IPS-18a (cell line): Measurements from ENCODE around the gene SLC38A9.

Source experiments
- H3K27ac ChIP-seq: one replicate; pipeline ENCODE4 v1.5.1; 2013; ENCODE audit warnings: low read length
- H3K27me3 ChIP-seq: one replicate; pipeline ENCODE4 v1.6.1; 2013; ENCODE audit warnings: mild to moderate bottlenecking, low read length; ENCODE audit not compliant: control insufficient read depth, insufficient read depth
- H3K36me3 ChIP-seq: one replicate; pipeline ENCODE4 v1.6.1; 2013; ENCODE audit warnings: low read depth, low read length; ENCODE audit not compliant: control insufficient read depth
- H3K4me1 ChIP-seq: one replicate; pipeline ENCODE4 v1.6.1; 2013; ENCODE audit warnings: low read depth, low read length; ENCODE audit not compliant: control insufficient read depth
- H3K4me3 ChIP-seq: one replicate; pipeline ENCODE4 v1.5.1; 2013; ENCODE audit warnings: low read length
- H3K9ac ChIP-seq: one replicate; pipeline ENCODE4 v1.6.1; 2013; ENCODE audit warnings: mild to moderate bottlenecking, low read length, moderate library complexity
- H3K9me3 ChIP-seq: one replicate; pipeline ENCODE4 v1.6.1; 2013; ENCODE audit warnings: low read depth, low read length; ENCODE audit not compliant: control insufficient read depth

Gene SLC38A9

GRCh38 chr5:55645304-55645703, 66.8 kb downstream of the SLC38A9 start:
- H3K36me3 ChIP-seq: no peaks in the 10 kb centered on the region
- no peaks in the 10 kb centered on the region for H3K4me1 ChIP-seq
- H3K4me3 ChIP-seq: no peak overlapping the region
- no peak overlapping the region for H3K27ac ChIP-seq
- no peaks in the 10 kb centered on the region for H3K27me3 ChIP-seq
- H3K9me3 ChIP-seq: no peaks in the 10 kb centered on the region
- no peak overlapping the region for H3K9ac ChIP-seq

GRCh38 chr5:55638455-55638854, 73.7 kb downstream of the SLC38A9 start:
- Histone ChIP-seq H3K9me3 (no peaks in the 10 kb centered on the region), H3K4me3 (no peak overlapping the region), H3K9ac (no peak overlapping the region), H3K4me1 (peaks cover 8% of the 10 kb centered on the region), H3K27ac (no peak overlapping the region), H3K27me3 (no peaks in the 10 kb centered on the region), H3K36me3 (no peaks in the 10 kb centered on the region)

GRCh38 chr5:55638051-55638450, 74.1 kb downstream of the SLC38A9 start:
- H3K27ac ChIP-seq: no peak overlapping the region
- no peak overlapping the region for H3K9ac ChIP-seq
- H3K4me3 ChIP-seq: no peak overlapping the region
- peaks cover 8% of the 10 kb centered on the region for H3K4me1 ChIP-seq
- H3K36me3 ChIP-seq: no peaks in the 10 kb centered on the region
- no peaks in the 10 kb centered on the region for H3K27me3 ChIP-seq
- H3K9me3 ChIP-seq: no peaks in the 10 kb centered on the region

DNA sequence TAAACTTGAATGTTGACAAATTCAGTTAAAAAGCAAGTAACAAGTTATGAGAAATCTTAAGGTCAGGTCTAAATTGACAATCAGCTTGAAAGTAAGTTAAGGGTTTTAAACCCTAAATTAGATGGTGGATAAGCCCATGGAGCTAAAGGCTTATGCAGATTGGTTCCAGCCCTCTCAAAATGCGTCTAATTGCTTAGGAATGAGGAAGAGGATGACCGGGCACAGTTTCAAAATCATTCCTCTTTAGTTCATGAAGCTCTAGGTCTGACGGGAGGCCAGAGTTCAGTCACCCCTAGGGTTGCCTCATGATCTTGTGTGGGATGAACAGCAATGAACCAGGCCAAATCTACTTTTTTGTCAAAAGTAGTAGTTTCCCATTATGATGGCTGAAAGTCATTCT, 75.4 kb downstream of the SLC38A9 start:
- no peak overlapping the region for H3K27ac ChIP-seq
- no peaks in the 10 kb centered on the region for H3K9me3 ChIP-seq
- no peaks in the 10 kb centered on the region for H3K36me3 ChIP-seq
- no peaks in the 10 kb centered on the region for H3K27me3 ChIP-seq
- H3K4me3 ChIP-seq: no peak overlapping the region
- H3K4me1 ChIP-seq: peaks cover 8% of the 10 kb centered on the region
- H3K9ac ChIP-seq: no peak overlapping the region

DNA sequence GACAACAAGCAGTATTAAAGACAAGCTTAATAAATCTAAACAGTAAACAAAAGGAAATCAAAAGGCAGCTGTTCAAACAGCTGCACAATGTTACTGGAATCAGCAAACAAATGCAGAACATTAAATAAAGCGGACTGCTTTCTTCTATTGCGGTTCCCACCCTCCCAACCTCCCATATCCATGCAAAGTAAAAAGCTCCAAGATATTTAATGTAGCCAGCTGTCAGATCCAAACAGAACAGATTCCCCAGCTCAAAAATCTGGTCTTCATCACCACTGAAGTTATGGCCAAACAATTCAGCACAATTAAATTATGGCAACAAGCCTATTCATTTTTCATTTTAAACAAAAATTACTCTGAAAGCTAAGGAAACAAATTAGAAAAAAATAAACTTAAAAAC, 75.9 kb downstream of the SLC38A9 start:
- Histone ChIP-seq H3K9me3 (no peaks in the 10 kb centered on the region), H3K27me3 (no peaks in the 10 kb centered on the region), H3K36me3 (no peaks in the 10 kb centered on the region), H3K27ac (no peak overlapping the region), H3K4me3 (no peak overlapping the region), H3K4me1 (peaks cover 8% of the 10 kb centered on the region), H3K9ac (no peak overlapping the region)

DNA sequence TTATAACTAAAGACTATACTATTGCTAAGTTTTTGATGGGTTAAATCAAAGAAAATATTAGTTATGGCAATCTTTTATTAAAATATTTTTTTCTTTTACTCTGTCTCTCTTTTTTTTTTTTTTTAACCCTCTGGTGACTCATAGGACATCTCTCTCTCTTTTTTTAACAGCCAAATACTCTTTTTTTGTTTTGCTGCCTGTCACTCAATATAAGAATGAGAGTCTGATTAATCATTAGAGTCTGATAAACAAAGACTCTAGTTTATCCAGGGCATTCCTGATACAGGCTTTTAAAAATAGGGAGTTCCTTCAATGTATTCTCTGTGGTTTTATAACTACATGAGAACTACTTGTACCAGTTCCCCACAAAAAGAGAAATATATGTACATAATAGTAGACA, 77.3 kb downstream of the SLC38A9 start:
- no peak overlapping the region for H3K27ac ChIP-seq
- H3K27me3 ChIP-seq: no peaks in the 10 kb centered on the region

DNA sequence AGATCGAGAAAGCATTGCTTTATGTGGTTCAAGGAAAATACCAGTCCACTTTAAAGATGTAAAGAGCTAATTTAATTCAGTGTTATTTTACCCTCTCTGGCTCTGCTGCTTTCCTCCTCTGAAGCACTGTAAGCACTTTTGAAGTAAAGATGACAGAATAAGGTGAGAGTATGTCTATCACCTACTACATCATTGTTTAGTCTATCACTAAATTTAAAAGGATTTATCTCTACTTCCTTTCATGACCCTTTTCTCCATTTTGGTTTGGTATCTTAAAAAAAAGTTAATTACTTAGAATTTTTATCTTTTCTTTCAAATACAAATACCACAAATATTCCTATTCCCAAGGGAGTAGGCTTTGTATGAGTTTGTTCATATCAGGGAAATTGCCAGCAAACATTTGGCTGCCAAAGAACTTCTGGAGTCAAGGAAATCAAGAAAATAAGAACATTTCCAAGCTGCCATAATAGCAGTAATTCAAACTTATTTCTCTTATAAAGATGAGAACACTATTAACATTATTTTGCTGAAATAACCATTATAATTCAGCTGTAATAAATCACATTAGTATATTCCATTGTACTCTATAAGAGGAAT, 77.8 kb downstream of the SLC38A9 start:
- Histone ChIP-seq H3K27me3 (no peaks in the 10 kb centered on the region), H3K9me3 (no peaks in the 10 kb centered on the region), H3K9ac (no peak overlapping the region), H3K4me1 (peaks cover 8% of the 10 kb centered on the region), H3K4me3 (no peak overlapping the region), H3K27ac (no peak overlapping the region), H3K36me3 (no peaks in the 10 kb centered on the region)

More for the DNA sequence above, 77.3 kb downstream of the SLC38A9 start:
- H3K9ac ChIP-seq: no peak overlapping the region
- H3K4me1 ChIP-seq: peaks cover 8% of the 10 kb centered on the region
- H3K36me3 ChIP-seq: no peaks in the 10 kb centered on the region
- H3K9me3 ChIP-seq: no peaks in the 10 kb centered on the region
- H3K4me3 ChIP-seq: no peak overlapping the region

GRCh38 chr5:55633574-55634208, 78.4 kb downstream of the SLC38A9 start:
- no peaks in the 10 kb centered on the region for H3K36me3 ChIP-seq

DNA sequence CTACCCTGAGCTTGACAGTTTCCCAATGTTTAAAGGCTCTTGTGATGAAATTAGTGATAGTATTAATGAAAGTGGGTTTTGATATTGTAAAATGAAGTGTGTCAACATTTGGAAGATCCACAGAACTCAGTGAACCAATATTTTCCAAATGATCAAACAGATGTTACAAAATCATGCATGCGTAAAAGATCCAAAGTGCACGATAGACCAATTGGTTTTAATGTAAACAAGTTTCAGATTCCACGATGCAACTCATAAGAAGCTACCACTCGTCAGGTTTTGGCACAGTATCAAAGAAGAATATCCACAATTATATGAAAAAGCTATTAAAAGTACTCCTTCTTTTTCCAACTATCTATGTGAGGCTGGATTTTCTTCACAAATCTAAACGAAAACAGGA, 82.3 kb downstream of the SLC38A9 start:
- H3K9ac ChIP-seq: no peak overlapping the region
- no peaks in the 10 kb centered on the region for H3K9me3 ChIP-seq
- H3K27ac ChIP-seq: no peak overlapping the region
- H3K4me1 ChIP-seq: peaks cover 33% of the 10 kb centered on the region
- H3K4me3 ChIP-seq: no peak overlapping the region
- H3K36me3 ChIP-seq: no peaks in the 10 kb centered on the region
- H3K27me3 ChIP-seq: no peaks in the 10 kb centered on the region

More at GRCh38 chr5:55633574-55634208, 78.4 kb downstream of the SLC38A9 start:
- Histone ChIP-seq H3K27me3 (no peaks in the 10 kb centered on the region), H3K4me3 (no peak overlapping the region), H3K9ac (no peak overlapping the region), H3K27ac (no peak overlapping the region), H3K4me1 (peaks cover 8% of the 10 kb centered on the region), H3K9me3 (no peaks in the 10 kb centered on the region)

GRCh38 chr5:55626790-55627189, 85.3 kb downstream of the SLC38A9 start:
- Histone ChIP-seq H3K36me3 (no peaks in the 10 kb centered on the region), H3K27ac (peak overlapping the region; percentile 76), H3K4me3 (peak overlapping the region; percentile 8), H3K27me3 (no peaks in the 10 kb centered on the region), H3K9me3 (no peaks in the 10 kb centered on the region), H3K9ac (peak overlapping the region; percentile 28), H3K4me1 (peaks cover 43% of the 10 kb centered on the region)

DNA sequence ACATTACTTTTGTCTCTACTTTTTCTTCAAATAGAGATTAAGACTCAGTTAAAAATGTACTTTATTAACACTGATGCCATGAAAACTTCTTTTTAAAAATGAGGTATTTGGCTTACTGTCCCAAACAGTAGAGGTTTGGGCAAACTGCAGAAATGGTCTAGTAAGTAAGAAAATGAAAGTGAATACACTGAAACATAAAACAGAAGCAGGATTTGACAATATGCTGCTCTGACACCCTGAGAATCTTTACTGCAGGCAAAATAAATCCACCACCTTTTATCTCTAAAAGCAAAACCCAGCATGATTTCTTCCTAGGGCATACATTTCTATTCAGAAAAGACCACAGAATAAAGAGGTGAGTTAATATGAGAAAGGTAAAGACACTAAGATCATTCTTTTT, 86.2 kb downstream of the SLC38A9 start:
- Histone ChIP-seq H3K9ac (peak overlapping the region; percentile 28), H3K9me3 (no peaks in the 10 kb centered on the region), H3K27ac (peak overlapping the region; percentile 68), H3K27me3 (no peaks in the 10 kb centered on the region), H3K36me3 (no peaks in the 10 kb centered on the region), H3K4me3 (peak overlapping the region; percentile 37), H3K4me1 (peaks cover 43% of the 10 kb centered on the region)

- Histone ChIP-seq H3K27ac (peak overlapping the region; percentile 61), H3K9ac (peak overlapping the region; percentile 28), H3K27me3 (no peaks in the 10 kb centered on the region), H3K9me3 (no peaks in the 10 kb centered on the region), H3K4me3 (peak overlapping the region; percentile 37), H3K4me1 (peaks cover 43% of the 10 kb centered on the region), H3K36me3 (no peaks in the 10 kb centered on the region)
These were observed 86.6 kb downstream of the SLC38A9 start for GRCh38 chr5:55625589-55625909.
